Breast epithelium (tissue), 4 donors: ENCODE data around the gene GJD4. TPM values are rescaled to one million over a fixed set of nuclear protein-coding genes. Genes with fewer than 3 reads are reported as not detected.

Experiments
- DNase-seq, 2 donors: peaks; one replicate each; pipeline ENCODE4 v3.0.0-alpha.2; 2019; ENCODE audit warnings: low spot score in 2 of 2
- H3K27ac ChIP-seq, 2 donors: fragments of 200-600 bp; sonication (generic) in 1 of 2; one replicate each; pipeline ENCODE4 v1.5.1; 2016 to 2019; ENCODE audit warnings: mild to moderate bottlenecking in 1 of 2
- H3K27me3 ChIP-seq, 2 donors: fragments of 200-600 bp; sonication (generic) in 1 of 2; one replicate each; pipeline versions ENCODE4 v1.5.1 to v1.6.0; 2017 to 2019; ENCODE audit warnings: control low read depth in 1 of 2, mild to moderate bottlenecking in 1 of 2
- H3K36me3 ChIP-seq: fragments of 200-600 bp; one replicate; pipeline ENCODE4 v1.5.1; 2019
- H3K4me1 ChIP-seq, 2 donors: fragments of 200-600 bp; sonication (generic); one replicate each; pipeline ENCODE4 v1.5.1; 2016 to 2019; ENCODE audit warnings: control low read depth in 1 of 2
- H3K4me3 ChIP-seq, 3 donors: fragments of 200-600 bp; sonication (generic); 1 replicate in 2 of 3; 2 replicates in 1 of 3; pipeline ENCODE4 v1.5.1; 2016 to 2019; ENCODE audit warnings: mild to moderate bottlenecking in 3 of 3, moderate library complexity in 2 of 3
- H3K9me3 ChIP-seq, 2 donors: fragments of 200-600 bp; sonication (generic) in 1 of 2; one replicate each; pipeline ENCODE4 v1.5.1; 2016 to 2019; ENCODE audit warnings: control low read depth in 1 of 2
- POLR2A ChIP-seq: fragments of 450-650 bp; IDR thresholded peaks from one replicate; pipeline ENCODE4 v1.6.1; 2016; ENCODE audit warnings: antibody characterized with exemption, mild to moderate bottlenecking, moderate library complexity
- POLR2AphosphoS5 ChIP-seq, 3 donors: sonication (generic); formaldehyde crosslinking; IDR thresholded peaks; one replicate each; pipeline ENCODE4 v1.6.1; 2017; ENCODE audit warnings: antibody characterized with exemption in 3 of 3
- intact Hi-C: fragments of 100-400 bp; cut with DNase I; formaldehyde crosslinking; loops from one replicate; pipeline ENCODE4 v1.15.1; 2023; ENCODE audit warnings: low total_unique reads
- total RNA-seq, 3 donors: library from RNA; depleted of rRNA; stranded (reverse); fragments of >200 nt; gene quantifications; one replicate each; pipeline ENCODE4 v1.1.0, GENCODE V29; 2016
- TF ChIP-seq, protein P1 (sequence below), 3 donors: fragments of 450-650 bp; IDR thresholded peaks; one replicate each; pipeline ENCODE4 v1.5.1; 2016 to 2017; ENCODE audit warnings: antibody characterized with exemption in 3 of 3, mild to moderate bottlenecking in 3 of 3, moderate library complexity in 3 of 3

GJD4 gene
- total RNA-seq, 3 donors from 2014 or later, result not detected

- Histone ChIP-seq H3K4me3 (no peak overlapping the region), H3K36me3 (no peaks in the 10 kb centered on the region), H3K27ac (no peak overlapping the region), H3K9me3 (no peaks in the 10 kb centered on the region), H3K27me3 (no peaks in the 10 kb centered on the region), H3K4me1 (no peaks in the 10 kb centered on the region)
- DNase-seq, result no peak
- intact Hi-C loops, result no loop called here
- no peak for TF ChIP-seq POLR2AphosphoS5 (IDR thresholded peaks at IDR 0.05)
These were observed 10.7 kb upstream of the GJD4 start for GRCh38 chr10:35594115-35595079.

GRCh38 chr10:35595106-35595505 lies 10.0 kb upstream of the GJD4 start:
- Histone ChIP-seq H3K4me1 (no peaks in the 10 kb centered on the region), H3K27me3 (no peaks in the 10 kb centered on the region), H3K9me3 (no peaks in the 10 kb centered on the region), H3K4me3 (no peak overlapping the region), H3K27ac (no peak overlapping the region), H3K36me3 (no peaks in the 10 kb centered on the region)
- intact Hi-C loops, result no loop called here
- TF ChIP-seq POLR2AphosphoS5 (IDR thresholded peaks at IDR 0.05) (no peak), POLR2A (no peak)
- TF ChIP-seq, protein P1, sequence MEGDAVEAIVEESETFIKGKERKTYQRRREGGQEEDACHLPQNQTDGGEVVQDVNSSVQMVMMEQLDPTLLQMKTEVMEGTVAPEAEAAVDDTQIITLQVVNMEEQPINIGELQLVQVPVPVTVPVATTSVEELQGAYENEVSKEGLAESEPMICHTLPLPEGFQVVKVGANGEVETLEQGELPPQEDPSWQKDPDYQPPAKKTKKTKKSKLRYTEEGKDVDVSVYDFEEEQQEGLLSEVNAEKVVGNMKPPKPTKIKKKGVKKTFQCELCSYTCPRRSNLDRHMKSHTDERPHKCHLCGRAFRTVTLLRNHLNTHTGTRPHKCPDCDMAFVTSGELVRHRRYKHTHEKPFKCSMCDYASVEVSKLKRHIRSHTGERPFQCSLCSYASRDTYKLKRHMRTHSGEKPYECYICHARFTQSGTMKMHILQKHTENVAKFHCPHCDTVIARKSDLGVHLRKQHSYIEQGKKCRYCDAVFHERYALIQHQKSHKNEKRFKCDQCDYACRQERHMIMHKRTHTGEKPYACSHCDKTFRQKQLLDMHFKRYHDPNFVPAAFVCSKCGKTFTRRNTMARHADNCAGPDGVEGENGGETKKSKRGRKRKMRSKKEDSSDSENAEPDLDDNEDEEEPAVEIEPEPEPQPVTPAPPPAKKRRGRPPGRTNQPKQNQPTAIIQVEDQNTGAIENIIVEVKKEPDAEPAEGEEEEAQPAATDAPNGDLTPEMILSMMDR (IDR thresholded peaks at IDR 0.05), result no peak
- DNase-seq, result no peak

DNA sequence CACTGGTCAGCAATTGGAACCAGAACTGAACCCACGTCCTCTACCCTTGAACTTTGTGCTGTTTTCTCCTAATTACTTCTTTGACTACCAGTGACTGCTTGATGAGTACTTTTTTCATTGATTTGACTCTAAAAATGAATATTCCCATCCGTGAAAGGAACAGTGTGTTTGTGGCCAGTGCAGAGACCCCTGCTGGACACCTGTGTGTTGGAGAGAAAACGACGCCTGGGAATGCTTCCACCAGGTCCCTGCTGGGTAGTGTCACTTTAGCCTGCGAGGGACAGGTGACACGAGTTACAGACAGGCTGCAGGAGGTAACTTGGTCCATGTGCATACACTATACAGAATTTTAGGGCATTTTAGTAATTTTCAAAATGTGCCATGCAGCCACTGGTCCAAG lies 6.8 kb upstream of the GJD4 start:
- H3K4me1 ChIP-seq, result no peaks in the 10 kb centered on the region
- H3K27ac ChIP-seq, result no peak overlapping the region
- H3K9me3 ChIP-seq, result no peaks in the 10 kb centered on the region
- DNase-seq, result no peak
- H3K36me3 ChIP-seq, result no peaks in the 10 kb centered on the region
- no peak for TF ChIP-seq POLR2AphosphoS5 (IDR thresholded peaks at IDR 0.05)
- no peak for TF ChIP-seq POLR2A
- TF ChIP-seq, protein P1 (IDR thresholded peaks at IDR 0.05), result no peak
- no peak overlapping the region for H3K4me3 ChIP-seq
- H3K27me3 ChIP-seq, result no peaks in the 10 kb centered on the region
- intact Hi-C loops, result no loop called here

- Histone ChIP-seq H3K27ac (no peak overlapping the region), H3K36me3 (no peaks in the 10 kb centered on the region), H3K4me3 (no peak overlapping the region), H3K4me1 (no peaks in the 10 kb centered on the region), H3K27me3 (no peaks in the 10 kb centered on the region), H3K9me3 (no peaks in the 10 kb centered on the region)
- DNase-seq, result no peak
- intact Hi-C loops, result loop anchor here (10.0 kb wide), 1 partner anchor 735 kb away; no protein-coding TSS in a partner anchor
- TF ChIP-seq, protein P1 (IDR thresholded peaks at IDR 0.05), result no peak
- TF ChIP-seq POLR2A (no peak), POLR2AphosphoS5 (IDR thresholded peaks at IDR 0.05) (no peak)
These were observed 4.9 kb upstream of the GJD4 start for GRCh38 chr10:35600193-35600592.

DNA sequence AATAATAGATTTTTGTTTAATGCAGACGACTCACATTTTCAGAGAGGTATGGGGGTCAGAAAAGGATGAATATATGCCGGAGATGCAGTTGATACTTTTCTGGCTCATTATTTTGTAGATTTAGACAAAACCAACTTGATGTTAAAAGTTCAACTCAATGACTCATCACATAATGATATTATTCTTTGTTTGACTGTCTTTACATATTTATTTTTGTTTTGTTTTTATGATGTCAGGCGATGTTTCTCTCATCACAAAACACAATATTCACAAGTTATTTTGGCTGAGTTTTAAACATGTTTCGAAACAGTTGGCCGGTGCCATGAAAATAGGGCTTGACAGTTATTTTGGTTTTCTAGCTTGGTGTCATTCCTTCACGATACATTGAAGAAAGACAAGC lies 1.3 kb downstream of the GJD4 start:
- intact Hi-C loops, result loop anchor here (10.0 kb wide), 1 partner anchor 742 kb away; no protein-coding TSS in a partner anchor

More for the DNA sequence above, 1.3 kb downstream of the GJD4 start:
- Histone ChIP-seq H3K4me1 (no peaks in the 10 kb centered on the region), H3K4me3 (no peak overlapping the region), H3K9me3 (no peaks in the 10 kb centered on the region), H3K27me3 (peaks cover 0 to 12% of the 10 kb centered on the region in 2 donors), H3K36me3 (no peaks in the 10 kb centered on the region), H3K27ac (no peak overlapping the region)
- TF ChIP-seq POLR2A (no peak), POLR2AphosphoS5 (IDR thresholded peaks at IDR 0.05) (no peak)
- TF ChIP-seq, protein P1 (IDR thresholded peaks at IDR 0.05), result no peak
- no peak for DNase-seq
